ENCODE measurements around the gene KRT6A.

KRT6A gene

GRCh38 chr12:52517005-52517835 is 24.2 kb upstream of the KRT6A start:
- TF ChIP-seq CTCF (IDR thresholded peaks at IDR 0.05; ENCODE audit: control insufficient read depth, extremely low read depth, insufficient read depth) = no peak
- H3K4me3 ChIP-seq (ENCODE audit: low read depth, low read length) = no peak overlapping the region
- no peak for DNase-seq (ENCODE audit: low read depth)

- H3K4me3 ChIP-seq (ENCODE audit: low read depth, low read length) = no peak overlapping the region
- DNase-seq (ENCODE audit: low read depth) = no peak
- TF ChIP-seq CTCF (IDR thresholded peaks at IDR 0.05; ENCODE audit: control insufficient read depth, extremely low read depth, insufficient read depth) = no peak
Observed at GRCh38 chr12:52515927-52516831, 23.1 kb upstream of the KRT6A start.

- no peak for DNase-seq (ENCODE audit: low read depth)
- no peak overlapping the region for H3K4me3 ChIP-seq (ENCODE audit: low read depth, low read length)
- TF ChIP-seq CTCF (IDR thresholded peaks at IDR 0.05; ENCODE audit: control insufficient read depth, extremely low read depth, insufficient read depth) = no peak
Observed at GRCh38 chr12:52515319-52515646, 22.2 kb upstream of the KRT6A start.

- DNase-seq (ENCODE audit: low read depth) = no peak
- H3K4me3 ChIP-seq (ENCODE audit: low read depth, low read length) = no peak overlapping the region
- TF ChIP-seq CTCF (IDR thresholded peaks at IDR 0.05; ENCODE audit: control insufficient read depth, extremely low read depth, insufficient read depth) = no peak
Observed at GRCh38 chr12:52514471-52515318, 21.6 kb upstream of the KRT6A start.

GRCh38 chr12:52513736-52514135 is 20.7 kb upstream of the KRT6A start:
- H3K4me3 ChIP-seq (ENCODE audit: low read depth, low read length) = no peak overlapping the region
- no peak for DNase-seq (ENCODE audit: low read depth)
- TF ChIP-seq CTCF (IDR thresholded peaks at IDR 0.05; ENCODE audit: control insufficient read depth, extremely low read depth, insufficient read depth) = no peak

- no peak for DNase-seq (ENCODE audit: low read depth)
- TF ChIP-seq CTCF (IDR thresholded peaks at IDR 0.05; ENCODE audit: control insufficient read depth, extremely low read depth, insufficient read depth) = no peak
Observed at GRCh38 chr12:52508211-52508610, 15.2 kb upstream of the KRT6A start.

More at GRCh38 chr12:52508211-52508610, 15.2 kb upstream of the KRT6A start:
- no peak overlapping the region for H3K4me3 ChIP-seq (ENCODE audit: low read depth, low read length)
